ENCODE results near the gene CFDP1. TPM values are rescaled to one million over a fixed set of nuclear protein-coding genes. Genes with fewer than 3 reads are reported as not detected.

Gene CFDP1
- total and polyA plus RNA-seq, 2 of the 13 experiments (the other 11 are each of a cell fraction or from before 2014, with no cell fraction given): 78.6 to 153 TPM

- no peak for ATAC-seq
- in situ Hi-C loops (cut with HindIII; ENCODE audit: extremely low pct_ligation_motif_present, low pct_unique_long_range_greater_than_20kb): no loop called here
- Histone ChIP-seq H3K79me2 (ENCODE audit: insufficient read depth, low read length) (no peaks in the 10 kb centered on the region), H3K4me3 (replicated peaks in 1 of 3; ENCODE audit: insufficient read depth in 1 of 3, low read depth in 2 of 3, low read length in 3 of 3) (no peak overlapping the region), H3K4me2 (ENCODE audit: low read depth, low read length) (no peak overlapping the region), H3K27ac (ENCODE audit: extremely low read length, insufficient read depth, low read length) (no peak overlapping the region), H3K36me3 (replicated peaks in 1 of 2; ENCODE audit: control insufficient read depth in 1 of 2, insufficient read depth in 2 of 2, low read length in 2 of 2) (peaks cover 12 to 54% of the 10 kb centered on the region in 2 experiments), H2AFZ (ENCODE audit: low read length) (no peak overlapping the region), H3K4me1 (ENCODE audit: insufficient read depth, low read length) (peaks cover 15% of the 10 kb centered on the region), H3K9me3 (ENCODE audit: low read length) (no peaks in the 10 kb centered on the region), H3K9ac (ENCODE audit: insufficient read depth, low read depth, low read length) (no peak overlapping the region), H3K27me3 (ENCODE audit: control insufficient read depth in 1 of 2, insufficient read depth in 2 of 2, low read length in 2 of 2) (no peaks in the 10 kb centered on the region), H4K20me1 (ENCODE audit: insufficient read depth, low read length) (no peaks in the 10 kb centered on the region)
- TF ChIP-seq ZHX1 (CRISPR knock-in tag; IDR thresholded peaks at IDR 0.05; ENCODE audit: low read depth) (no peak), PBX3 (CRISPR knock-in tag; IDR thresholded peaks at IDR 0.05; ENCODE audit: borderline replicate concordance) (no peak), SIN3A (IDR thresholded peaks at IDR 0.05; ENCODE audit: borderline replicate concordance, low read depth, low read length) (no peak), XRCC5 (optimal IDR thresholded peaks at IDR 0.05; ENCODE audit: low read length) (no peak), HMGA1 (CRISPR knock-in tag; conservative IDR thresholded peaks at IDR 0.05) (no peak), TCF12 (IDR thresholded peaks at IDR 0.05) (no peak), TCF12 (CRISPR knock-in tag; IDR thresholded peaks at IDR 0.05) (no peak), U2AF2 (IDR thresholded peaks at IDR 0.05; ENCODE audit: low read depth, low read length) (no peak), ZNF672 (CRISPR knock-in tag; IDR thresholded peaks at IDR 0.05) (no peak), XBP1 (CRISPR knock-in tag; IDR thresholded peaks at IDR 0.05) (no peak), ZNF18 (CRISPR knock-in tag; IDR thresholded peaks at IDR 0.05; ENCODE audit: insufficient replicate concordance) (no peak), NKX3-1 (CRISPR knock-in tag; IDR thresholded peaks at IDR 0.05) (no peak), PAX8 (CRISPR knock-in tag; IDR thresholded peaks at IDR 0.05; ENCODE audit: borderline replicate concordance) (no peak), ZNF619 (CRISPR knock-in tag; IDR thresholded peaks at IDR 0.05) (no peak), ZBTB42 (CRISPR knock-in tag; IDR thresholded peaks at IDR 0.05) (no peak), ZNF260 (CRISPR knock-in tag; IDR thresholded peaks at IDR 0.05; ENCODE audit: borderline replicate concordance, low read depth) (no peak), ZNF256 (CRISPR knock-in tag; conservative IDR thresholded peaks at IDR 0.05) (no peak), E2F2 (CRISPR knock-in tag; IDR thresholded peaks at IDR 0.05; ENCODE audit: borderline replicate concordance) (no peak)
- CTCF ChIA-PET (ENCODE audit: low intra/inter-chr PET ratio, low total read pairs): no interaction called here
- no TSS peak for BruUV-seq (replicated peaks)
- POLR2A ChIA-PET: interaction anchor here (1.3 to 1.6 kb wide), 2 partner anchors 75 to 136 kb away, joined by 4 to 5 read pairs; no protein-coding TSS in a partner anchor
- FAIRE-seq: no peak
- intact Hi-C loops (cut with micrococcal nuclease; ENCODE audit: unreplicated experiment): no loop called here
- WGBS (ENCODE audit: low lambda C conversion rate): 94% methylated on average over 10 of the region's 10 CpGs
- no peak for DNase-seq (ENCODE audit: low spot score)
Observed at GRCh38 chr16:75379911-75380847, 53.1 kb downstream of the CFDP1 start.

All from HepG2 (cell line).